ENCODE data around the gene FBXO45. TPM values are rescaled to one million over a fixed set of nuclear protein-coding genes. Genes with fewer than 3 reads are reported as not detected.

Gene FBXO45
- total and polyA plus RNA-seq, 9 of the 15 experiments (the other 6 are each of a cell fraction or from before 2014, with no cell fraction given): 15.2 to 52.8 (median 37.0) TPM

DNA sequence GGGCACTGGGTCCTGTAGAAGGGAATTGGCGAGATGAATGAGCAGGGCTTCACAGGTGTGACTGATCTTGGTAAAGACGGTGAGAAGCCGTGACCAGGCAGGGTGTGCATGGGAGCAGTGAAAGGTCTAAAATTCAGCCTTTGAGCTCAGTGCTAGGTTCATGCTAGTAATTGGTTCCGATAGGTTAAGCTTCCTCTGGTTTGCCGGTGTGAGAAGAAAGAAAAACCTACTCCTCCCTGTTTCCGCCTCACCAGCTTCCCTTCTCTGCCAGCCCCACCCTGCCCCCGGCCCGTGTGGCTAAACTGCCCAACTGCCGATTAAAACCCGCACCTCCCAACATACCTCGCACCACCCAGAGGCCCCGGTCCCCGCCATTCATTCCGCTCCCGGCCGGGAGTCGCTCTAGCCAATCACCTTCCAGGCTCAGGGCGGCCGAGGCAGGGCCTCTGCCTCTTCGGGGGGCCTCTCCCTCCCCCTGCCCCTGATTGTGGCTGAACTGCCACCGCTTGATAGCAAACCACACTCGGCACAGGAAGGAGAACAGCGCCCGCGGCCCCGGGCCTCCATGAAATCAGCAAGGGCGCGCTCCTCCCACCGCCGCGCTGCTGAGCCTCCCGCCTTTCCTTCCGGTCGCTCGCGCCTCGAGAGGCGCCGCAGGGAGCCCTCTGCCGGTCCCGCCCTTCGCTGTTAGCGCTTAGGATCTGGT lies 63.7 kb downstream of the FBXO45 start (continued):
- TF ChIP-seq BRD9 (IDR thresholded peaks at IDR 0.05; ENCODE audit: low read depth, partially characterized antibody): peak; percentile 87
- TF ChIP-seq YY1 (IDR thresholded peaks at IDR 0.05; ENCODE audit: borderline replicate concordance in 1 of 3, control insufficient read depth in 1 of 3, extremely low read depth in 1 of 3, insufficient read depth in 3 of 3, insufficient read length in 1 of 3, insufficient replicate concordance in 2 of 3, low read depth in 1 of 3, low read length in 2 of 3): peak; percentile 33 to 87 (median 84)
- TF ChIP-seq, protein P1, sequence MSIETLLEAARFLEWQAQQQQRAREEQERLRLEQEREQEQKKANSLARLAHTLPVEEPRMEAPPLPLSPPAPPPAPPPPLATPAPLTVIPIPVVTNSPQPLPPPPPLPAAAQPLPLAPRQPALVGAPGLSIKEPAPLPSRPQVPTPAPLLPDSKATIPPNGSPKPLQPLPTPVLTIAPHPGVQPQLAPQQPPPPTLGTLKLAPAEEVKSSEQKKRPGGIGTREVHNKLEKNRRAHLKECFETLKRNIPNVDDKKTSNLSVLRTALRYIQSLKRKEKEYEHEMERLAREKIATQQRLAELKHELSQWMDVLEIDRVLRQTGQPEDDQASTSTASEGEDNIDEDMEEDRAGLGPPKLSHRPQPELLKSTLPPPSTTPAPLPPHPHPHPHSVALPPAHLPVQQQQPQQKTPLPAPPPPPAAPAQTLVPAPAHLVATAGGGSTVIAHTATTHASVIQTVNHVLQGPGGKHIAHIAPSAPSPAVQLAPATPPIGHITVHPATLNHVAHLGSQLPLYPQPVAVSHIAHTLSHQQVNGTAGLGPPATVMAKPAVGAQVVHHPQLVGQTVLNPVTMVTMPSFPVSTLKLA (conservative IDR thresholded peaks at IDR 0.05): peak in 1 of 2 experiments; percentile 78; a peak in 3 of 4 replicates
- peak; percentile 79; the same call in 1 of the 2 replicates for TF ChIP-seq RB1 (IDR thresholded peaks at IDR 0.05; ENCODE audit: low read depth)
- TF ChIP-seq ZNF589 (CRISPR knock-in tag; IDR thresholded peaks at IDR 0.05; ENCODE audit: low read depth): peak; percentile 64; the same call in 1 of the 2 replicates
- no peak for TF ChIP-seq HEY1 (CRISPR knock-in tag; IDR thresholded peaks at IDR 0.05; ENCODE audit: borderline replicate concordance)
- TF ChIP-seq, protein P2, sequence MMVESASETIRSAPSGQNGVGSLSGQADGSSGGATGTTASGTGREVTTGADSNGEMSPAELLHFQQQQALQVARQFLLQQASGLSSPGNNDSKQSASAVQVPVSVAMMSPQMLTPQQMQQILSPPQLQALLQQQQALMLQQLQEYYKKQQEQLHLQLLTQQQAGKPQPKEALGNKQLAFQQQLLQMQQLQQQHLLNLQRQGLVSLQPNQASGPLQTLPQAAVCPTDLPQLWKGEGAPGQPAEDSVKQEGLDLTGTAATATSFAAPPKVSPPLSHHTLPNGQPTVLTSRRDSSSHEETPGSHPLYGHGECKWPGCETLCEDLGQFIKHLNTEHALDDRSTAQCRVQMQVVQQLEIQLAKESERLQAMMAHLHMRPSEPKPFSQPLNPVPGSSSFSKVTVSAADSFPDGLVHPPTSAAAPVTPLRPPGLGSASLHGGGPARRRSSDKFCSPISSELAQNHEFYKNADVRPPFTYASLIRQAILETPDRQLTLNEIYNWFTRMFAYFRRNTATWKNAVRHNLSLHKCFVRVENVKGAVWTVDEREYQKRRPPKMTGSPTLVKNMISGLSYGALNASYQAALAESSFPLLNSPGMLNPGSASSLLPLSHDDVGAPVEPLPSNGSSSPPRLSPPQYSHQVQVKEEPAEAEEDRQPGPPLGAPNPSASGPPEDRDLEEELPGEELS (CRISPR knock-in tag; IDR thresholded peaks at IDR 0.05; ENCODE audit: borderline replicate concordance): no peak
- TF ChIP-seq MAZ (CRISPR knock-in tag; conservative IDR thresholded peaks at IDR 0.05 in 1 of 2, IDR thresholded peaks at IDR 0.05 in 1 of 2): peak; percentile 82
- TF ChIP-seq SMARCA4 (IDR thresholded peaks at IDR 0.05): no peak
- TF ChIP-seq, protein P3, sequence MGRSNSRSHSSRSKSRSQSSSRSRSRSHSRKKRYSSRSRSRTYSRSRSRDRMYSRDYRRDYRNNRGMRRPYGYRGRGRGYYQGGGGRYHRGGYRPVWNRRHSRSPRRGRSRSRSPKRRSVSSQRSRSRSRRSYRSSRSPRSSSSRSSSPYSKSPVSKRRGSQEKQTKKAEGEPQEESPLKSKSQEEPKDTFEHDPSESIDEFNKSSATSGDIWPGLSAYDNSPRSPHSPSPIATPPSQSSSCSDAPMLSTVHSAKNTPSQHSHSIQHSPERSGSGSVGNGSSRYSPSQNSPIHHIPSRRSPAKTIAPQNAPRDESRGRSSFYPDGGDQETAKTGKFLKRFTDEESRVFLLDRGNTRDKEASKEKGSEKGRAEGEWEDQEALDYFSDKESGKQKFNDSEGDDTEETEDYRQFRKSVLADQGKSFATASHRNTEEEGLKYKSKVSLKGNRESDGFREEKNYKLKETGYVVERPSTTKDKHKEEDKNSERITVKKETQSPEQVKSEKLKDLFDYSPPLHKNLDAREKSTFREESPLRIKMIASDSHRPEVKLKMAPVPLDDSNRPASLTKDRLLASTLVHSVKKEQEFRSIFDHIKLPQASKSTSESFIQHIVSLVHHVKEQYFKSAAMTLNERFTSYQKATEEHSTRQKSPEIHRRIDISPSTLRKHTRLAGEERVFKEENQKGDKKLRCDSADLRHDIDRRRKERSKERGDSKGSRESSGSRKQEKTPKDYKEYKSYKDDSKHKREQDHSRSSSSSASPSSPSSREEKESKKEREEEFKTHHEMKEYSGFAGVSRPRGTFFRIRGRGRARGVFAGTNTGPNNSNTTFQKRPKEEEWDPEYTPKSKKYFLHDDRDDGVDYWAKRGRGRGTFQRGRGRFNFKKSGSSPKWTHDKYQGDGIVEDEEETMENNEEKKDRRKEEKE (IDR thresholded peaks at IDR 0.05; ENCODE audit: borderline replicate concordance in 1 of 2, control insufficient read depth in 1 of 2, low read depth in 2 of 2, low read length in 1 of 2): no peak; a peak in 1 of 4 replicates
- no peak for TF ChIP-seq SIN3B (IDR thresholded peaks at IDR 0.05; ENCODE audit: low read depth)
- no peak for TF ChIP-seq ZNF347 (CRISPR knock-in tag; IDR thresholded peaks at IDR 0.05; ENCODE audit: low read depth)
- TF ChIP-seq THRAP3 (IDR thresholded peaks at IDR 0.05; ENCODE audit: borderline replicate concordance): 0 out of 2 replicates have a peak, but pooled peaks have one; percentile 11
- TF ChIP-seq, protein P4, sequence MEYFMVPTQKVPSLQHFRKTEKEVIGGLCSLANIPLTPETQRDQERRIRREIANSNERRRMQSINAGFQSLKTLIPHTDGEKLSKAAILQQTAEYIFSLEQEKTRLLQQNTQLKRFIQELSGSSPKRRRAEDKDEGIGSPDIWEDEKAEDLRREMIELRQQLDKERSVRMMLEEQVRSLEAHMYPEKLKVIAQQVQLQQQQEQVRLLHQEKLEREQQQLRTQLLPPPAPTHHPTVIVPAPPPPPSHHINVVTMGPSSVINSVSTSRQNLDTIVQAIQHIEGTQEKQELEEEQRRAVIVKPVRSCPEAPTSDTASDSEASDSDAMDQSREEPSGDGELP (CRISPR knock-in tag; IDR thresholded peaks at IDR 0.05; ENCODE audit: borderline replicate concordance): peak; percentile 81; the same call in 1 of the 2 replicates
